Measurements from ENCODE around the gene BCL3. TPM values are rescaled to one million over a fixed set of nuclear protein-coding genes. Genes with fewer than 3 reads are reported as not detected.
"Not testable (repeated sequence)": the region's sequence is repeated elsewhere in the genome, so short reads cannot be mapped to it uniquely, and the experiment has no call there.

BCL3 gene
- total and polyA plus RNA-seq, 3 donors from 2014 or later, result 15.5 to 38.1 (median 31.7) TPM

DNA sequence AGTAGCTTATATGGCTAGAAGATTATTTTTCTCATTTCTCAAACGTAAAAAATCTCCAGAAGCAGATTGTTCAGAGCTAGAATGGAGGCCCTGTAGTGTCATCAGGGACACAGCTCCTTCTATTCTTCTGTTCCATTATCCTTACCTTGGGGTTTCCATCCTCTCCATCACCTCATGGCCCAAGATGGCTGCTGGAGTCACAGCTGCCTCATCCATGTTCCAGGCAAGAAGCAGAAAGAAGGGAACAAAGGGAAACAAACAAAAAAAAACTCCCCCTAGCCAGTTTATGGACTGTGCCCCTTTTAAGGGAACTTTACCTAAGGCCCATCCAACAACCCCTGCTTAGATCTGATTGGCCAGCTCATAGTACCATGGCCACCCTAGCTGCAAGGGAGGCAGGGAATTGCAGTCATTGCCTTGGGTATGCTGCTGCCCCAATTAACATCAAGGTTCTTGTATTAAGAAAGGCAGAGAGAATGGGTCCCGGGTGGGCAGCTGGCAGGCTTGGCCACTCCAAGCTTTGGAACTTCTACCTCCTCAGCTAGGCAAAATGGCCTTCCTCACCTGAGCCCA lies 33.8 kb upstream of the BCL3 start:
- Histone ChIP-seq H3K27me3 (no peaks in the 10 kb centered on the region), H3K9me3 (no peaks in the 10 kb centered on the region), H3K36me3 (ENCODE audit: low read depth, missing control alignments) (no peaks in the 10 kb centered on the region), H3K4me3 (no peak overlapping the region), H3K27ac (no peak overlapping the region), H3K4me1 (peaks cover 14% of the 10 kb centered on the region)
- no peak for DNase-seq
- intact Hi-C loops (cut with DNase I; ENCODE audit: low total_unique reads), result no loop called here
- TF ChIP-seq POLR2A (IDR thresholded peaks at IDR 0.05), result no peak
- TF ChIP-seq, protein P1, sequence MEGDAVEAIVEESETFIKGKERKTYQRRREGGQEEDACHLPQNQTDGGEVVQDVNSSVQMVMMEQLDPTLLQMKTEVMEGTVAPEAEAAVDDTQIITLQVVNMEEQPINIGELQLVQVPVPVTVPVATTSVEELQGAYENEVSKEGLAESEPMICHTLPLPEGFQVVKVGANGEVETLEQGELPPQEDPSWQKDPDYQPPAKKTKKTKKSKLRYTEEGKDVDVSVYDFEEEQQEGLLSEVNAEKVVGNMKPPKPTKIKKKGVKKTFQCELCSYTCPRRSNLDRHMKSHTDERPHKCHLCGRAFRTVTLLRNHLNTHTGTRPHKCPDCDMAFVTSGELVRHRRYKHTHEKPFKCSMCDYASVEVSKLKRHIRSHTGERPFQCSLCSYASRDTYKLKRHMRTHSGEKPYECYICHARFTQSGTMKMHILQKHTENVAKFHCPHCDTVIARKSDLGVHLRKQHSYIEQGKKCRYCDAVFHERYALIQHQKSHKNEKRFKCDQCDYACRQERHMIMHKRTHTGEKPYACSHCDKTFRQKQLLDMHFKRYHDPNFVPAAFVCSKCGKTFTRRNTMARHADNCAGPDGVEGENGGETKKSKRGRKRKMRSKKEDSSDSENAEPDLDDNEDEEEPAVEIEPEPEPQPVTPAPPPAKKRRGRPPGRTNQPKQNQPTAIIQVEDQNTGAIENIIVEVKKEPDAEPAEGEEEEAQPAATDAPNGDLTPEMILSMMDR (IDR thresholded peaks at IDR 0.05), result no peak
- 0 to 44% methylated on average over 1 to 2 of the region's 2 CpGs for WGBS, 2 donors

DNA sequence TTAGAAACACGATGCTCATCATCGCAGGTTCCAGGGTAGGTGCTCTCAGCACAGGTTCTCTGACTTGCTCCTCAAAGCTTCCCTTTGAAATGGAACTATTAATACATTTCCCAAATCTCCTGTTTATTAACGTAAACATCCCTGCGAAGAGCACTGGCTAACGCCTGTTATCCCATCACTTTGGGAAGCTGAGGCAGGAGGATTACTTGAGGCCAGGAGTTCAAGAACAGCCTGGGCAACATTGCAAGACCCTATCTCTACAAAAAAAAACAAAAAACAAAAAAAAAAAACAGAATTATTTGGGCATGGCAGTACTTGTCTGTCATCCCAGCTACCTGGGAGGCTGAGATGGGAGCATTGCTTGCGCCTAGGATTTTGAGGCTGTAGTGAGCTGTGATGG lies 30.9 kb upstream of the BCL3 start:
- TF ChIP-seq, protein P1 (IDR thresholded peaks at IDR 0.05), result no peak
- no peak for TF ChIP-seq POLR2A (IDR thresholded peaks at IDR 0.05)
- H3K27me3 ChIP-seq, result no peaks in the 10 kb centered on the region
- 92% methylated on average over 6 of the region's 6 CpGs for WGBS, 2 donors
- peaks cover 14% of the 10 kb centered on the region for H3K4me1 ChIP-seq
- H3K27ac ChIP-seq, result peak overlapping the region in 1 of 2 donors; percentile 75
- DNase-seq, result no peak
- intact Hi-C loops (cut with DNase I; ENCODE audit: low total_unique reads), result no loop called here
- H3K9me3 ChIP-seq, result no peaks in the 10 kb centered on the region
- H3K4me3 ChIP-seq, result no peak overlapping the region
- no peaks in the 10 kb centered on the region for H3K36me3 ChIP-seq (ENCODE audit: low read depth, missing control alignments)

DNA sequence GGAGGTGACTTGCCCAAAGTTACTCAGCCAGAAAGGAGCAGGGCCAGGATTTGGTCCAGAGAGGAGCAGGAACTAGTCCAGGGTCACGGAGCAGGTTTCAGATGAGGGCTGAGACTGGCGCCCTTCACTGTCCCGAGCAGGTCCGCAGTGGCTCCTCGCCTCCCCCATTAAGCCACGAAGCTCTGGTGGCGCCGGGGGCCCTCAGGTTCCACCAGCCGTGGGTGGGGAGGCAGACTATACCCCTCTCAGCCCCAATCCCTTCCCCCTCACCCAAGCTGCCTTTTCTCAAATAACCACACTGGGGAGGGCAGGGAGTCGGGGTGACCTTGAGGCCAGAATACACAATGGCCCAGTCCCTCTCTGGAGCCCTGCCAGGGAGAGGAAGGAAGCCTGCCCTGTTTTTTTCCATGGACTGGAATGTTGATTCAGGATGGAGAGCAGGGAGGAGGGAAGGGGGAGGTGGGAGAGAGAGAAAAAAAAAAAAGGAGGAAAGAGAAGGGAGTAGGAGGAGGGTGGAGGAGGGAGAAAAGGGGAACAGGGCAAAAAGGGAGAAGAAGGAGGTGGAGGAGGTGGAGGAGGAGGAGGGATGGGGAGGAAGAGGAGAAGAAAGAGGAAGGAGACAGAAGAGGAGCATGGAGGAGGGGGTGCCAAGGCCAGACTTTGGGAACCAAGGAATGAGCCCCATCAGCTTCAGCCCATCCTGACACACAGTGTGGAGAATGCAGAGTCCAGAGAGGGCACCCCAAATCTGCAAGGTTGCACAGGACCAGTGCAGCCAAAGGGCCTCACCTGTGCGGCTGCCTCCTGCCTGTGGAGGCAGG lies 29.9 kb upstream of the BCL3 start:
- peak overlapping the region; percentile 37 to 75 for H3K27ac ChIP-seq
- TF ChIP-seq, protein P1 (IDR thresholded peaks at IDR 0.05), result no peak
- TF ChIP-seq POLR2A (IDR thresholded peaks at IDR 0.05), result no peak
- no peaks in the 10 kb centered on the region for H3K9me3 ChIP-seq
- H3K36me3 ChIP-seq (ENCODE audit: low read depth, missing control alignments), result no peaks in the 10 kb centered on the region
- peaks cover 14% of the 10 kb centered on the region for H3K4me1 ChIP-seq
- intact Hi-C loops (cut with DNase I; ENCODE audit: low total_unique reads), result no loop called here
- H3K4me3 ChIP-seq, result no peak overlapping the region
- no peaks in the 10 kb centered on the region for H3K27me3 ChIP-seq
- 21 to 51% methylated on average over 7 to 11 of the region's 11 CpGs for WGBS, 2 donors
- DNase-seq, result peak; percentile 82

DNA sequence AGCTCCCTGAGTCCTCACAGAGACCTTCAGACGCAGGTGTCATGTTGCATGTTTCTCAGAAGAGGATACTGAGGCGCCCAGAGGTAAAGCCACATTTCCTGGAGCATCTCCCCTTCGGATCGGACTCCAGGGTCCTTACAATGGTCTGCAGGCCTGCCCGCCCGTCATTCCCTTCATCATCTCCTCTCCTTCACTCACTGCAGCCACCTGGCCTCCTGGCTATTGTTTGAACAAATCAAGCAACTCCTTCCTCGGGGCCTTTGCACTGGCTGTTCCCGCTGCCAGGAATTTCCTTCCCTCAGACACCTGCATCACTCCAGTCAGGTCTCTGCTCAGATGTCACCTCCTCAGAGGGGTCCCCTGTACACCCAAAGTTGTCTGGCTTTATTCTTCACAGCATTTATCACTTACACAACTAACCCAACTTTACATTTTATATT lies 29.2 kb upstream of the BCL3 start:
- no peaks in the 10 kb centered on the region for H3K27me3 ChIP-seq
- no peaks in the 10 kb centered on the region for H3K36me3 ChIP-seq (ENCODE audit: low read depth, missing control alignments)
- intact Hi-C loops (cut with DNase I; ENCODE audit: low total_unique reads), result no loop called here
- DNase-seq, result no peak
- no peak overlapping the region for H3K27ac ChIP-seq
- no peak overlapping the region for H3K4me3 ChIP-seq
- WGBS, 2 donors, result 71 to 91% methylated on average over 8 of the region's 8 CpGs
- no peaks in the 10 kb centered on the region for H3K9me3 ChIP-seq
- peaks cover 20% of the 10 kb centered on the region for H3K4me1 ChIP-seq
- TF ChIP-seq, protein P1 (IDR thresholded peaks at IDR 0.05), result no peak
- TF ChIP-seq POLR2A (IDR thresholded peaks at IDR 0.05), result no peak

DNA sequence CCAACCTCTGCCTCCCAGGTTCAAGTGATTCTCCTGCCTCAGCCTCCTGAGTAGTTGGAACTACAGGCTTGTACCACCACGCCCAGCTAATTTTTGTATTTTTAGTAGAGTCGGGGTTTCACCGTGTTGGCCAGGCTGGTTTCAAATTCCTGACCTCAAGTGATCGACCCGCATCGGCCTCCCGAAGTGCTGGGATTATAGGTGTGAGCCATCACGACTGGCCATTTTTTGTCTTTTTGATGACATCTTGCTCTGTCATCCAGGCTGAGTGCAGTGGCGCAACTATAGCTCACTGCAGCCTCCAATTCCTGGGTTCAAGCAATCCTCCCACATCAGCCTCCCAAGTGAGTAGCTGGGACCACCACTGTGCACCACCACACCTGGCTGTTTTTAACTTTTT lies 28.1 kb upstream of the BCL3 start:
- WGBS, 2 donors, result 95 to 98% methylated on average over 9 of the region's 9 CpGs
- not testable (repeated sequence) for DNase-seq; H3K9me3 ChIP-seq; H3K4me3 ChIP-seq; H3K27ac ChIP-seq; H3K36me3 ChIP-seq (ENCODE audit: low read depth, missing control alignments); H3K27me3 ChIP-seq
- intact Hi-C loops (cut with DNase I; ENCODE audit: low total_unique reads), result loop anchor here (5.0 kb wide), 1 partner anchor 52 kb away; no protein-coding TSS in a partner anchor
- H3K4me1 ChIP-seq, result peaks cover 31% of the 10 kb centered on the region

Data from testis (tissue), 3 donors.